Astrocyte of the hippocampus (primary cell): ENCODE measurements around the gene CHST8.
"Not testable (repeated sequence)": the region's sequence is repeated elsewhere in the genome, so short reads cannot be mapped to it uniquely, and the experiment has no call there.

Experiments
- DNase-seq: peaks from one replicate; pipeline ENCODE4 v3.0.0; 2011; ENCODE audit warnings: low read depth, low spot score

CHST8 gene

GRCh38 chr19:33641956-33642498 lies 20.3 kb downstream of the CHST8 start:
- DNase-seq, result no peak

- DNase-seq, result no peak
Observed at GRCh38 chr19:33644284-33644836, 22.6 kb downstream of the CHST8 start.

- no peak for DNase-seq
Observed at GRCh38 chr19:33646306-33646705, 24.6 kb downstream of the CHST8 start.

GRCh38 chr19:33647146-33647545 lies 25.4 kb downstream of the CHST8 start:
- no peak for DNase-seq

- no peak for DNase-seq
Observed at GRCh38 chr19:33649627-33650305, 28.0 kb downstream of the CHST8 start.

GRCh38 chr19:33653684-33654083 lies 31.9 kb downstream of the CHST8 start:
- no peak for DNase-seq

GRCh38 chr19:33654840-33655508 lies 33.2 kb downstream of the CHST8 start:
- DNase-seq, result no peak

- no peak for DNase-seq
Observed at GRCh38 chr19:33659835-33660234, 38.1 kb downstream of the CHST8 start.

- DNase-seq, result no peak
Observed at GRCh38 chr19:33660410-33661124, 38.8 kb downstream of the CHST8 start.

- DNase-seq, result no peak
Observed at GRCh38 chr19:33661336-33661735, 39.6 kb downstream of the CHST8 start.

GRCh38 chr19:33662391-33663092 lies 40.8 kb downstream of the CHST8 start:
- no peak for DNase-seq

GRCh38 chr19:33663316-33663715 lies 41.6 kb downstream of the CHST8 start:
- not testable (repeated sequence) for DNase-seq

GRCh38 chr19:33664744-33665143 lies 43.0 kb downstream of the CHST8 start:
- no peak for DNase-seq

- no peak for DNase-seq
Observed at GRCh38 chr19:33665776-33666595, 44.2 kb downstream of the CHST8 start.

GRCh38 chr19:33667141-33667650 lies 45.4 kb downstream of the CHST8 start:
- no peak for DNase-seq

GRCh38 chr19:33667881-33668280 lies 46.1 kb downstream of the CHST8 start:
- no peak for DNase-seq

- no peak for DNase-seq
Observed at GRCh38 chr19:33668968-33669367, 47.2 kb downstream of the CHST8 start.

GRCh38 chr19:33669376-33669775 lies 47.6 kb downstream of the CHST8 start:
- DNase-seq, result no peak

- DNase-seq, result no peak
Observed at GRCh38 chr19:33670398-33670797, 48.6 kb downstream of the CHST8 start.

GRCh38 chr19:33671211-33671610 lies 49.5 kb downstream of the CHST8 start:
- no peak for DNase-seq
